Brain microvascular endothelial cell (primary cell): ENCODE measurements around the gene NUTM2G.
"Not testable (repeated sequence)": the region's sequence is repeated elsewhere in the genome, so short reads cannot be mapped to it uniquely, and the experiment has no call there.

ENCODE experiments used
- DNase-seq: peaks from one replicate; pipeline ENCODE4 v3.0.0-alpha.2; 2020
- H3K27ac ChIP-seq: fragments of 250-450 bp; sonication (Bioruptor Pico); 2 replicates; pipeline ENCODE4 v1.5.1; 2020; ENCODE audit warnings: mild to moderate bottlenecking, moderate library complexity
- H3K27me3 ChIP-seq: fragments of 250-450 bp; sonication (Bioruptor Pico); replicated peaks from 2 replicates; pipeline ENCODE4 v1.5.1; 2020; ENCODE audit warnings: mild to moderate bottlenecking
- H3K36me3 ChIP-seq: fragments of 250-450 bp; sonication (Bioruptor Pico); replicated peaks from 2 replicates; pipeline ENCODE4 v1.5.1; 2020; ENCODE audit warnings: mild to moderate bottlenecking
- H3K4me3 ChIP-seq: 2 replicates; pipeline ENCODE4 v1.5.1; 2011; ENCODE audit warnings: low read depth, mild to moderate bottlenecking, control low read depth, low read length, moderate library complexity
- in situ Hi-C: cut with HindIII; loops from 2 replicates; pipeline ENCODE4 v1.10.0; 2017; ENCODE audit warnings: low sequenced_read_pairs, low pct_ligation_motif_present

NUTM2G gene

DNA sequence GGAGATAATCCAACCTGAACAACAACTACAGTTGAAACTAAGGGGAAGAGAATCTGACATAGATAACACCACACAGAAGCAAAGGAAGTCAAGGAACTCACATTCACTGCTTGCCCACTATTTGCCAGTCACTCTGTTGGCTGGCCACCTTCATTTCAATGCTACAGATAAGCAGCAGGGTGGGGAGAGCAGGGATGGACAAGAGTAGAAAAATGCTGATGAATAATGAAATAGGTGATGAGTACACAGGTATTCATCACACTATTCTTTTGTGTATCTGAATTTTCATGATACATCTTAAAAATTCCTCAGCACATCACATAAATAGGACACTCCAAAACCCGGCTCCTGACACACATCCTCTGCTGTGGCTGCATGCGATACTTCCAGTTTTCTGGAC is 21.9 kb downstream of the NUTM2G start:
- H3K4me3 ChIP-seq, in situ Hi-C loops, H3K27me3 ChIP-seq, DNase-seq, H3K27ac ChIP-seq, H3K36me3 ChIP-seq: not testable (repeated sequence)

DNA sequence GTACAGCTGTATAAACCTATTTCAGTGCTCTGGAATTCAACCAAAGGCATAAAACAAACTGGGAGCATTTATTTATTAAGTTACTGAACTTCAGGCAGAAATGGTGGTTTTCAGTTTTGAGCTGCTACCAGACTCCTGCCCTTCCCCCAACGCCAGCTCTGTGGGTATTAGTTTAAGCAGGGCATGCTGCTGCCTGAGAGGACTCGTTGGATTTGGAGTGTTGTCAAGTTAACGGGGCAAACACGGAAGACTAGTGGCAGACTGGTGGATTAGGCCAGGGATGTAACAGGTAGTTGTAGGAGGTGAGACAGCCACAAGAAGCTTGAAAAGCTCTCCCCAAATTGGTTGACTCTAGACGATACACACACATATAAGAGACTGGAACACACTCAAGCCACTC is 38.9 kb downstream of the NUTM2G start:
- H3K27ac ChIP-seq, in situ Hi-C loops, H3K36me3 ChIP-seq, H3K4me3 ChIP-seq, DNase-seq, H3K27me3 ChIP-seq: not testable (repeated sequence)

- DNase-seq, H3K27ac ChIP-seq, H3K4me3 ChIP-seq, H3K36me3 ChIP-seq, H3K27me3 ChIP-seq, in situ Hi-C loops: not testable (repeated sequence)
Observed at GRCh38 chr9:96972552-96972951, 43.9 kb downstream of the NUTM2G start.

DNA sequence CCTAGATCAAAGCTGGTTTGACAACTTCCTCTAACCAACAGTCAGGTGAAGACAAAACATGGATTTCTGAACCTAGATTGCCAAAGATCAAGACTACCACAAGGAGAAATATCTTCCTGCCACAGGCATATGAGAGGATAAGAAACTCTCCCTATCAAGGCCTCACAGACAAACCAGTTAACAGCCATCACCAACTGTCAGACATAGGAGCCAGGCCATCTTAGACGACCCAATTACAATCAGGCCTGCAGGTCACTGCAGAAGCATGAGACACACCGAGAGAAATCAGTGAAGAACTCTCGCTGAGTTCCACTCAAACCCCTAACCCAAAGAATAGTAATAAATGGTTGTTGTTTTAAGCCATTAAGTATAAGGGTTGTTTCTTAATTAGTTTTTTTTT is 45.4 kb downstream of the NUTM2G start:
- DNase-seq, H3K36me3 ChIP-seq, H3K27me3 ChIP-seq, in situ Hi-C loops, H3K4me3 ChIP-seq, H3K27ac ChIP-seq: not testable (repeated sequence)

DNA sequence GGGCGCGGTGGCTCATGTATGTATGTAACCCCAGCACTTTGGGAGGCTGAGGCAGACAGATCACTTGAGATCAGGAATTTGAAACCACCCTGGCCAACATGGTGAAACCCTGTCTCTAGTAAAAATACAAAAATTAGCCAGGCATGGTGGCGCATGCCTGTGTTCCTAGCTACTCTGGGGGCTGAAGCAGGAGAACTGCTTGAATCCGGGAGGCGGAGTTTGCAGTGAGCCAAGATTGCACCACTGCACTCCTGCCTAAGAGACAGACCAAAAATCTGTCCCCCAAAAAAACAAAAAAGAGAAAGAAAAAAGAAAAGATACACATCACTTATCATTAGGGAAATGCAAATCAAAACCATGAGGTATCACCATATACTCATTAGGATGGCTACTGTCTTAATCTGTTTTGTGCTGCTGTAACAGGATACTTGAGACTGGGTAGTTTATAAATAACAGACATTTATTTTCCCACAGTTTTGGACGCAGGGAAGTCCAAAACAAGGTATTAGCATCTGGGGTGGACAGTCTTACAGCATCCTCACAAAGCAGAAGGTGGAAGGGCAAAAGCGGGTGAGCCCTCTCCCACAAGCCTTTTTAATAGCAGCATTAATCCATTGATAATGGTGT is 55.0 kb downstream of the NUTM2G start:
- DNase-seq, H3K36me3 ChIP-seq, H3K27ac ChIP-seq, in situ Hi-C loops, H3K27me3 ChIP-seq, H3K4me3 ChIP-seq: not testable (repeated sequence)

DNA sequence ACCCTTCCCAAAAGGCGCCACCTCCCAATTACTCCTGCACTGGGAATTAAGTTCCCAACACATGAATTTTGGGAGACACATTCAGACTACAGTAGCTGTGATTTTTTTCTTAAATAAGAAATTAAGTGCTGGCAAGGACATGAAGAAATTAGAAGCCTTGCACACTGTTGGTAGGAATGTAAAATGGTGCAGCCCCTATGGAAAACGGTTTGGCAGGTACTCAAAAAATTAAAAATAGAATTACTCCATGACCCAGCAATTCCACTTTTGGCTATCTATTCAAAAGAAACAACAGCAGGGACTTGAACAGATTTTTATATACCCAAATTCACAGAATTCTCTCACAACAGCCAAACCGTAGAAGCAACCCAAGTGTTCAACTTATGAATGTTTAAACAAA is 55.5 kb downstream of the NUTM2G start:
- H3K27me3 ChIP-seq, H3K27ac ChIP-seq, in situ Hi-C loops, DNase-seq, H3K36me3 ChIP-seq, H3K4me3 ChIP-seq: not testable (repeated sequence)

- H3K27ac ChIP-seq, H3K4me3 ChIP-seq, in situ Hi-C loops, H3K36me3 ChIP-seq, H3K27me3 ChIP-seq, DNase-seq: not testable (repeated sequence)
Observed at GRCh38 chr9:96984887-96985286, 56.2 kb downstream of the NUTM2G start.
